ENCODE results near the gene DKK1.
"Not testable (repeated sequence)": the region's sequence is repeated elsewhere in the genome, so short reads cannot be mapped to it uniquely, and the experiment has no call there.

The DKK1 gene

DNA sequence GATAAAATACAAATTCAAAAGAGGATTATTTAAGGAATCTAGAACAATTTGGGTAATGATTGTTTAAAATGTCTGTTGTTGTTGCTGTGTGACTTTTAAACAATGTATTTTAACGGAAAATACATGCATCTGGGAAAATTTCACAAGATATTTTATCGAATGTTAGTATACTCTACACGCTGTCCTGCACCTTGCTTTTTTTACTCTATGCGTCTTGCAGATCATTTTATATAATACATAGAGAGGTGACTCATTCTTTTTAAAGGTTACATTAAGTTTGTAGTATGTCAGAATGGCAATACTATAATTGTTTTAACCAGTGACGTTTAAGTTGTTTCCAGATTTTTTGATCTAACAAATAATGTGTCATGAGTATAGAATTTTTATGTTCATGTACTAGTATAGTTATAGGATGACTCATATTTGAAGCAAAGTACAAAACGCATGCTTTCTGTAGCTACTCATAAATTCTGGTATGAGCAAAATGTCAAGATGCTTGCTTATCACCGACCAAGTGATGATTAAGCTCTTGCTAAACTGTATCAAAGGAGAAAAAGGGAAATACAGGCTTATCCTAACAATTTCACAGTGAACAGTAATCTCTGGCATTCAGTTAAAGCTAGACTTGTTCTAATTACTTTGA lies 4.9 kb downstream of the DKK1 start:
- DNase-seq = no peak

DNA sequence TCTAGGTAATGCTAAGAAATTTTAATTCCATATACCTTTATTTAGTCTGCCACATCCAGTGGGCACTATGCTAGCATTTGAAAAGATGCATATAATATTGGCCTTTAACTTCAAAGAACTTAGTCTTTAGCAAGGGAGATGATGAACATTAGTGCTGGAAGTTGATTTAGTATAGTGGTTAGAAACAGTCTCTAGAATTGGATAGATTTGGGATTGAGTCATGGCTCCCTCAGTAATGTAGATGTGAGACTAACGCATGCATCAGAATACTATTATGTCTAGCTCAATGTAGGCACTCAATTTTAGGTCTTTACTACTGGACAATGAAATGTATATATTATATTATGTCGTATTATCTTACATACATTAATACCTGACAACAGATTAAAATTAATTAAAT lies 5.8 kb downstream of the DKK1 start:
- no peak for DNase-seq

DNA sequence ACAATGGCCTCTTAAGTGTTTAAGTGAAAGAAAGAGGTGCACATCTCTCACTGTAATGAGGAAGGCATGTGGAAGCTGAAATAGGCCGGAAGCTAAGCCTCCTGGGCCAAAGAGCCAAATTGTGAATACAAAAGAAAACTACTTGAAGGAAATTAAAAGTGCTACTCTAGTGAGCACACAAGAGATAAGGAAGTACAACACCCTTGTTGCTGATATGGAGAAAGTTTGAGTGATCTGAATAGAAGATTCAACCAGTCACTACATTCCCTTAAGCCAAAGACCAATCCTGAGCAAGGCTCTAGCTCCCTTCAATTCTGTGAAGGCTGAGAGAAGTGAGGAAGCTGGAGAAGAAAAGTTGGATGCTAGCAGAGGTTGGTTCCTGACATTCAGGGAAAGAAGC lies 8.2 kb downstream of the DKK1 start:
- no peak for DNase-seq

DNA sequence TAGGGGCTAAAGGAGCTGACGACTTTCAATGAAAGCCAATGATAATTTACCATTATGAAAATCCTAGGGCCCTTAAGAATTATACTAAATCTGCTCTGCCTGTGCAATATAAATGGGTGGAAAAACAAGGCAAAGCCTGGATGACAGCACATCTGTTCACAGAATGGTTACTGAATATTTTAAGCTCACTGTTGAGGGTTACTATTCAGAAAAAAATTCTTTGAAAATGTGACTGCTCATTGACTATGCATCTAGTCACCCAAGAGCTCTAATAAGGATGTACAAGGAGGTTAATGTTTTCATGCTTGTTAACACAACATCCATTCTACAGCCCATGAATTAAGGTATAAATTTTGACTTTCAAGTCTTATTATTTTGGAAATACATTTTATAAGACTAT lies 8.9 kb downstream of the DKK1 start:
- DNase-seq = no peak

DNA sequence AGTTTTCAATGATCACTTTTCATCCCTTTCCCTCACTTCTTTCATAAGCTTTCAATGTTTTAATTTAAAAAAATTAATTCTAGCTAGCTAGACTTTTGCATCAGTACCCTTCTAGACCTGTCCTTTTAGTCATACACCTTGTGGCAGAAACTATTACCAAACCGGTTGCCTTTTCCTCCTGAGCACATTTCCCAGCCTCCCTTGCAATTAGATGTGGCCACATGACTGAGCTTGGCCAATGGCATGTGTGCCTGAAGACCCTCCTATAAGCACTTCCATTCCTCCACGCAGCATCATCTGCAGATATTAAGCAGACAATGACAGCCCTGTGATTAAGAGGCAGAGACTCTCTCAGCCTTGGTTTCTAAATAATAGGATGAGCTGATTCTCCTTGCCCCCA lies 12.3 kb downstream of the DKK1 start:
- no peak for DNase-seq

DNA sequence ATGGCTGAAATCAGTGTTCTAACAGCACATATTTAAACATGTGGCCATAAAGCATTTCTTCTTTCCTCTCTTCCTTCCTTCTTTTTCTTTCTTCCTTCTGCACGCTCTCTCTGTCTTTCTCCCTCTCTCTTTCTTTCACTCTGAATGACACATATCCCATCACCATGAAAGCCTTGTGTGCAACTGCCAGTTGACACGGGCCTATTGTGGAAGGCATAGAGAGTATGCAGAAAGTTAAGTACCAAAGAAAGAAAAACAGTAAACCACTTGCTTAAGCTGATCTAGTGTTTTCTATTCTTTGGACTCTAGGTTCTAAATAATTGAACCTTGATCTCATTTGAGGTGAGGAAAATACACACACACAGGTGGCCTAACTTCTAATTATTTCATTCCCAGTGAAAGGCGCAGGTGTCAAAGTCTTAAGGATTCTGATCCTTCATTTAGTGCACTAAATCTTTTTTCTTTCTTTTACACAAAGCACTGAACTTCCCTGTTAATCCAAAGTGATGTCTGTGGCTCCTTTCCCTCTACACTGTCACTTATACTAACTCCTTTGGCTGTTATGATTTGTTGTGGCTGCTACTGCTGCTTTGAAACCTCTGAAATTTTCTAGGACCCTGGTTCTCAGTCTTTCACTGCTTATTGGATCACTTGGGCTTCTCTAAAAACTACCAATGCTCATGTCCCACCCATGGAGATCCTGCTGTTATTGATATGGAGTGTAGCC lies 17.7 kb downstream of the DKK1 start:
- DNase-seq = no peak

DNA sequence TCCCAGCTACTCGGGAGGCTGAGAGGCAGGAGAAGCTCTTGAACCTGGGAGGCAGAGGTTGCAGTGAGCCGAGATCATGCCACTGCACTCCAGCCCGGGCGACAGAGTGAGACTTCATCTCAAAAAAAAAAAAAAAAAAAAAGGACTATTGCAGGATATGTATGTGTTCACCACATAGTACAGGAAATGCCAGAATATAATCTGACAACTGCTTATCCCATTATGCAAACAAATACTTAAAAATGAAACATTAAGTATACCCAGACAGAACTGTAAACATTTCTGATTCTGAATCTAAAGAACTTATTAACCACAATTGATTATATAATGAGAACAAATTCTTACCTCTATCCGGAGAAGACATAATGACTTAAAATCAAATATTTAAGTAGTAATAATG lies 18.7 kb downstream of the DKK1 start:
- no peak for DNase-seq

DNA sequence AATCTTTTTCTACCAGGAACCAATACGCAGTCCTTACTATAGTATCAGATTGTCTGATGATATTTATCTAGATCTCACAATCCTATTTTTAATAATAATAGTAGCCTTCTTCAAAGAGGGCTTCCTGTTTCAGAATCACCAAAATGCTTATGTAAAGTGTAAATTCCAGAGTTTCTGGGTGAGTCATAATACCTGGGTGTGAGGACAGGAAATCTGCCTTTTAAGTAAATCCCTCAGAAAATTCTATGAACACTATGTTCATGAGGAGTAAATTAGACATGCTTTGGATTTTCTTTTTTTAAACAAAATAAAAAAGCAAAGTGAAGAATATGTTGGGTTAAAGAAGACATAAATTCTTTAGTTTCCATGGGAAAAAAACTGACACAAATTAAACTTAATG lies 20.5 kb downstream of the DKK1 start:
- no peak for DNase-seq

DNA sequence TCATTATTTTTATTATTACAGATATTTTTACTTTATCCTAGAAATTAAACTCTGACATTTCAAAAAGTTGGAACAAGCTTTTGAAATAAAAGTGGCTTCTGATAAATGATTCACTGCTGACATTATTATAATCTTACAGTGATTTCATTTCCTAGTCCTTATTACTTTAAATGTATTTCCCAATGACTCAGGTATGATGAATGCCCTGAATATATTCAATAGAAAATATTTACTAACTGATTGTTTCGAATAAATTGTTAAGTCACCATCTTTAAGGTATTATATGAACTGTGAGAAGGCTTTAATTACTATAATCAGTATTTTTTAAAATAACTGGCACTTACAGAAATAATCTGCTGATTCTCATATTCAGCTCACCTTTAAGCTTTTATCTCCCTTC lies 21.6 kb downstream of the DKK1 start:
- no peak for DNase-seq

DNA sequence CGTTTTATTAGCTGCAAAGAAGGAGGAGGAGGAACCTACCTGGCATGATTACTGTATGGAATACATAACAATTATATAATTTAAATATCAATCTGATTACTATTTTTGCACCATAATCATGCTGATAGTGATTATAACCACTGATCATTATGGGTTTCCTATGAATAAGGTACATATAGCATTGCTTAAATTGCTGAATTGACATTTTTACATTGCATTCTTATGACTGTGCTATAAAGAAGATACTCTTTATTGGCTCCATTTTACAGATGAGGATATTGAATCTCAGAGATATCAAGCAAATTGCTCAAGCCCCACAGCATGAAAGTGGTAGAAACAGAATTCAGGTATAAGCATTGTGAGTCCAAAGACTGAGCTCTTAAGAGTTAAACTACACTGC lies 23.1 kb downstream of the DKK1 start:
- DNase-seq = no peak

DNA sequence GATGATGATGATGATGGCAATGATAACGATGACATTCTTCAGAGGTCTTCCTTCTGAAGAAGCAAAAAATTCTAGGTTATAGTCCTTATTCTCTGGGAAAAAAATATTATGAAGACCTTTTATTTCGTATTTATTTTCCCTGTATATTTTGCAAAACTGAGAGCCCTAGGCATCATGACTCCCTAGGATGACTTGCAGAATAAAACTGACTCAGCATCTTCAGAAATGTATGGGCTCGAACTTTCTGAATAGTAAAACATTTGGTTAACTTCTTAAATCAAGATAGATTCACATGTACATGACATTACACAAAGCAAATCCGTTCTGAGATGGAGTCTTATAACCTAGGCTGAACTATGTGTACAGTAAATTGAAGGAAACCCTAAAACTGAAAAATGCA lies 29.4 kb downstream of the DKK1 start:
- no peak for DNase-seq

DNA sequence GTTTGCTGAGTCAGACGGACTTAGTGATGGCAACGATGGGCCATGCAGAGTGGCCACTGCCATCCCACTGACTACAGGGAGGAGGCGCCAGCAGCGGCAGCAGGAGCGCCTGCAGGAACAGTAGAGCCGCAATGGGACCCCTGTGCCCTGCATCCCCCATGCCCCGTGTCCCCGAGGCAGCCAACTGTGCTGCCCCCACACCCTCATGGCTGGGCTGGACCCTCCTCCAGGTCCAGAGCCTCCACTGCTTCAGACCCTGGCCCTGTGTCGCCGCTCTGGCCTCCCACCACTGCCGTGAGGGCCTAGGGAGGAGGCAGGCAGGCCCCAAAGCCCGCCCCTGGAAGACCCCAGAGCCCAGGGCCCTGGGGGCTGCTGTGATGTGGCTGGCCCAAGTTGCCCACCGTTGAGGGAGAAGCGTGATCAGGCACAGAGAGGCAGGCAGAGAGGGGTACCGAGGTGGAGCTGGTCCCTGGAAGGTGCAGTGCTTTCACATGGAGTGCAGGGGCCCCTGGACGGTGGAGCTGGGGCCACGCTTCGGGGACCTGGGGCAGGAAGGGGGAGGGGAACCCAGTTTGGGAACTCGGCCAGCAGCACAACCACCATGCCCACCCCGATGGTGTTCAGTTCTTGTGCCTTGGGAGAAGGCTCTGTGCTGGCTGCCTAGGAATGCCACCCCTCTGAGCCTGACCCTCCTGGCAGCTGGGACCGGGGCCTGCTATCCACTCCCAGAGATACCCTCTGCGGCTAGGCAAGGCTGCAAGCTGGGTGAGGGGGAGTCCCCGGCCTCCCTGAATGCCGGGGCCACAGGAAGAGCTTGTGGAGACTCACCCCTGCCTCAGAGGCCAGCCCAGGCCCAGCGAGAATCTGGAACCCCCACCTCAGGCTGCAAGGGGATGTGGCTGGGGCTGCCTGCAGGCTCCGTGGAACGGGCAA lies 32.6 kb downstream of the DKK1 start:
- DNase-seq = no peak

DNA sequence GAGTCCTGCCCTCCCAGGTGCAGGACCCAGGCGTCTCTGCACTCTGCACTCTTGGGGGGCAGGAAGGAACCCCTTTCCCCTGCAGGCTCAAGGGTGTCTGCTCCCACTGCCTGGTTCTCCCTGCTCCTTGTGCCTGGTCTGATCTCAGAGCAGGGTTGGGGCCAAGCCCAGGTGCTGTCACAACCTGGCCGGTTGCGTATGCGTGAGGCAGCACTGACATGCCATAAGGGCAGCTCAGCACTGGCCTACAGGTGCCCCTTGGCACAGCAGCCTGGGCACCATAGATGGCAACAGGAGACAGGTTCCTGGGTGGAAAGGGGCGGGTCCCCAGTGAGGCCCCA lies 33.2 kb downstream of the DKK1 start:
- no peak for DNase-seq

DNA sequence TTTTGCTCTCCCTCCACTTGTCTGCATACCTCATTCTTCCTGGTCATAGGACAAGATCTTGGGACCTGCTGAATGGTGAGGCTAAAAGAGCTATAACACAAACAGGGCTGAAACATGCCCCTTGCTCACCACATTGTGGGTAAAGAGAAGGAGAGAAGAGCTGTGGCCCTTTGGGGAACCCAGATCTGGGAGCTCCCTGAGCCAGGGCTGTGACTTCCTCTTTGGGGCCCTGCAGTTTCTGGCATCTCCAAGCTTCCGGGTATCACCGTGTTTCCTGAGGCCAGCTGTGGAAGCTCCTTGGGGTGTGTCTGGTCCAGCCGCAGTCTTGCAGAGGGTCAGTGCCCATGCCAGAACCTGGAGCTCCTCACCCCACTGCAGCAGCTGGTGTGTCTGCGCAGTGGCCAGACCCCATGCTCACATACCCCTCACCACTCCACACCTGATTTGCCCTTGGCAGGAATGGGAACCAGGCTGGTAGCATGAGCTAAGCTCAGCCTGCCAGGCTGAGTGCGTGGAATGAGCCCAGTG lies 34.0 kb downstream of the DKK1 start:
- DNase-seq = no peak

DNA sequence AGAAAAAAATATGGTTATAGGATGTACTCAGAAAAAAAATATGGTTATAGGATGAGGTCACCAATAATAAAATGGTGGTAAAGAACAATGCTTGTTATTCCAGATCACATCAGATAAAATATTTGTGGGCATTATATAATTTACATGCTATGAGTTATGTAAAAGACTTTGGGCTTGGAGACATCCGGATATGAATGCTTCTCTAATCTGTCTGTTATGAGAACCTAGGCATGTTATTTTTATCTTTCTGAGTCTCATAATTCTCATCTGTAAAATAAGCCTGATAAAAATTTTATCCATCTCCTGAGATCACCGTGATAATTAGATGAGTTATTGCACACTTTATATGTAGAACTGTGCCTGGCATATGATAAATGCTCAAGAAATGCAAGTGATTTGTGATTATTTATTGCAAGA lies 37.8 kb downstream of the DKK1 start:
- no peak for DNase-seq

DNA sequence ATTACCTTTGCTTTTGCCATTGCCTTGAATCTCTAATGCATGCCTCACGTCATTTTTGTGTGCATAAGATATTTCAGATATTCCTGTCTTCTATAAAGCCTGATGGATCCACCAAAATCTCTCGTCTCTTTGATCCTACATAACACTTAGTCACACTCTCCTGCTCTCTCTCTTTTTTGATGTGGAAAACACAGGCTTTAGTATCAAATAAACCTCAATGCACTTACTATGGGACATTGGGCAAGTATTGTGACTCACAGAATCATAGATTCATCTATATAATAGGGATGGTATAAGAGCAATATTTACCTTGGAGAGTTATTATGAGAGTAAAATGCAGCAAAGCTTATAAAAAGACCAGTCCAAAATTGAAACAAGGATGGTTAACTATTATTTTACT lies 39.1 kb downstream of the DKK1 start:
- DNase-seq = no peak

DNA sequence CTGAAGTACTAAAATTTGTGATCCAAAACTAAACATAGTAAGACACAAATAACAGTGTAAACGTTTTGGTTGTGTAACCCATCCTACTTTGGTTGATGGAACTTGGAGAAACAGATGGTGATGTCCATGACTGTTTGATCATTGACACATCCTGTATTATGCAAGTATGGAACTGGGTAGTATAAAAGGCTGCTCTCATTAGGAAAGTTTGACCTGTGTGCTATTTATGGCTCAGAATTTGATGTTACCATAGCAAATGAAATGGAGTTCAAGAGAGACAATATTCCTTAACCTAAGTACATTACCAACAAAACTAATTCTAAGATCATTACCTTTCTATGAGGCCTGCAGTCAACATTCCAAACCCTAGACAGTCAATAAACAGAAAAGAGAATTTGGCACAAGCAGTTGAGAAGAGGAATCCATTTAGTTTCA lies 39.9 kb downstream of the DKK1 start:
- no peak for DNase-seq

DNA sequence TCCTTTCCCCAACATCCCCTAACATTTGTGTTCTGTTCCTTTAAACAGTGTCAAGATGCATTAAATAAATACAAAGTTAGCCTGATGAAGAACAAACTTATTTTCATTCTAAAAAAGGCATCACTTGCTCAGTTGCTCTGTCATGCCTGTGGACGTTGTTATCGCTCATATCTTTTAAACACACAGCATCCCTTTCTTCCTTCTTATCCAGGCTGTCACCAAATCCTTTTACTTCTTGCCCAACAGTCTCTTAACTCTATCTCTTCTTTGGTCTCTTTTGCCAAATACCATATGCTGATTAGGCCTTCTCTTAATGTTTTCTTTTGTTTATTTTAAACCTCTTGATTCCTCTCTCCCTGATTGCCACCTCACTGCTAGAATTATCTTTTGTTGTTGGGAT lies 43.9 kb downstream of the DKK1 start:
- DNase-seq = no peak

DNA sequence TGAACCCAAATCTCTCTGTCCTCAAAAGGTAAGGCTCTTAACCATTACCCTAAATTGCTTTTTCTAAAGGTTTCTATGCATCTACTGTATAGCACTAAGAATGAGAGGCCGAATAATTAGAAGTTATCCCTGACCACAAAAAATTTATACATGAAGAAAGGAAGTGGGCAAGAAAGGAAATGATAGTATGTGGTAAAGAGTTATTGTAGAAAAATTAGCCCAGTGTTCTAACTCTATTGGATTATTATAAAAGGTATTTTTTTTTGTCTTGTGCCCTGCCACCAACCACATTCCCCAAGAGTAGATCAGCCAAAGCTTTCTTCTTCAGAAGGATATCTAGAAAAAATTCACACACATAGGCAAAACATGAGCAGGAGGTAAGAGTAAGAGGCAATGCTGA lies 45.4 kb downstream of the DKK1 start:
- no peak for DNase-seq

DNA sequence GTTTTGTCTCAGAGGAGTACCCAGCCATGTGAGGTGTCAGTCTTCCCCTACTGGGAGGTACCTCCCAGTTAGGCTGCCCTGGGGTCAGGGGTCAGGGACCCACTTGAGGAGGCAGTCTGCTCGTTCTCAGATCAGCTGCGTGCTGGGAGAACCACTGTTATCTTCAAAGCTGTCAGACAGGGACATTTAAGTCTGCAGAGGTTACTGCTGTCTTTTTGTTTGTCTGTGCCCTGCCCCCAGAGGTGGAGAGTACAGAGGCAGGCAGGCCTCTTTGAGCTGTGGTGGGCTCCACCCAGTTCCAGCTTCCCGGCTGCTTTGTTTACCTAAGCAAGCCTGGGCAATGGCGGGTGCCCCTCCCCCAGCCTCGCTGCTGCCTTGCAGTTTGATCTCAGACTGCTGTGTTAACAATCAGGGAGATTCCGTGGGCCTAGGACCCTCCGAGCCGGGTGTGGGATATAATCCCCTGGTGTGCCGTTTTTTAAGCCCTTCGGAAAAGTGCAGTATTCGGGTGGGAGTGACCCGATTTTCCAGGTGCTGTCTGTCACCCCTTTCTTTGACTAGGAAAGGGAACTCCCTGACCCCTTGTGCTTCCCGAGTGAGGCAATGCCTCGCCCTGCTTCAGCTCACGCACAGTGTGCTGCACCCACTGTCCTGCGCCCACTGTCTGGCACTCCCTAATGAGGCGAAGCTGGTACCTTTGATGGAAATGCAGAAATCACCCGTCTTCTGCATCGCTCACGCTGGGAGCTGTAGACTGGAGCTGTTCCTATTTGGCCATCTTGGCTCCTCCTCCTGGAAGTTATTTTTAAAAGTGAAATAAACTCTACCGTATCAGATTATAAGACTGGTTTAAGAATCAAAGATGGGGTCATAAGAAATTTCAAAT lies 51.7 kb downstream of the DKK1 start:
- not testable (repeated sequence) for DNase-seq

All from NCI-H510A treated with DMSO at 0.1 percent for 48 hours (cell line).